ENCODE results near the gene MRPS2. TPM values are rescaled to one million over a fixed set of nuclear protein-coding genes. Genes with fewer than 3 reads are reported as not detected.
A peak's percentile ranks its signal among the peaks of the same experiment; 100 is the strongest.

The MRPS2 gene
- polyA plus RNA-seq, 2 of the 4 experiments (the other 2 are of a cell fraction) = 66.9 to 90.1 TPM

- TF ChIP-seq HOXA7 (CRISPR knock-in tag; IDR thresholded peaks at IDR 0.05) = no peak
- no peak for TF ChIP-seq MAFK (IDR thresholded peaks at IDR 0.05; ENCODE audit: partially characterized antibody)
- no peak for TF ChIP-seq FOSB (CRISPR knock-in tag; IDR thresholded peaks at IDR 0.05)
- TF ChIP-seq, protein P1, sequence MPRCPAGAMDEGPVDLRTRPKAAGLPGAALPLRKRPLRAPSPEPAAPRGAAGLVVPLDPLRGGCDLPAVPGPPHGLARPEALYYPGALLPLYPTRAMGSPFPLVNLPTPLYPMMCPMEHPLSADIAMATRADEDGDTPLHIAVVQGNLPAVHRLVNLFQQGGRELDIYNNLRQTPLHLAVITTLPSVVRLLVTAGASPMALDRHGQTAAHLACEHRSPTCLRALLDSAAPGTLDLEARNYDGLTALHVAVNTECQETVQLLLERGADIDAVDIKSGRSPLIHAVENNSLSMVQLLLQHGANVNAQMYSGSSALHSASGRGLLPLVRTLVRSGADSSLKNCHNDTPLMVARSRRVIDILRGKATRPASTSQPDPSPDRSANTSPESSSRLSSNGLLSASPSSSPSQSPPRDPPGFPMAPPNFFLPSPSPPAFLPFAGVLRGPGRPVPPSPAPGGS (IDR thresholded peaks at IDR 0.05) = no peak
- TF ChIP-seq ZSCAN20 (CRISPR knock-in tag; IDR thresholded peaks at IDR 0.05) = no peak
- TF ChIP-seq JUN (IDR thresholded peaks at IDR 0.05) = no peak
- TF ChIP-seq CHD4 (IDR thresholded peaks at IDR 0.05; ENCODE audit: borderline replicate concordance) = no peak
- TF ChIP-seq RCOR1 (IDR thresholded peaks at IDR 0.05; ENCODE audit: low read depth, low read length) = no peak
- no peak for TF ChIP-seq HES2 (IDR thresholded peaks at IDR 0.05)
- TF ChIP-seq CEBPB (IDR thresholded peaks at IDR 0.05) = no peak
- TF ChIP-seq, protein P2, sequence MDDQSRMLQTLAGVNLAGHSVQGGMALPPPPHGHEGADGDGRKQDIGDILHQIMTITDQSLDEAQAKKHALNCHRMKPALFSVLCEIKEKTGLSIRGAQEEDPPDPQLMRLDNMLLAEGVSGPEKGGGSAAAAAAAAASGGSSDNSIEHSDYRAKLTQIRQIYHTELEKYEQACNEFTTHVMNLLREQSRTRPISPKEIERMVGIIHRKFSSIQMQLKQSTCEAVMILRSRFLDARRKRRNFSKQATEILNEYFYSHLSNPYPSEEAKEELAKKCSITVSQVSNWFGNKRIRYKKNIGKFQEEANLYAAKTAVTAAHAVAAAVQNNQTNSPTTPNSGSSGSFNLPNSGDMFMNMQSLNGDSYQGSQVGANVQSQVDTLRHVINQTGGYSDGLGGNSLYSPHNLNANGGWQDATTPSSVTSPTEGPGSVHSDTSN (IDR thresholded peaks at IDR 0.05) = no peak
- no peak for TF ChIP-seq EHF (CRISPR knock-in tag; IDR thresholded peaks at IDR 0.05)
- peak; percentile 41 to 43; a peak in 3 of 5 replicates for TF ChIP-seq RAD21 (conservative IDR thresholded peaks at IDR 0.05 in 1 of 2, IDR thresholded peaks at IDR 0.05 in 1 of 2)
- no peak for TF ChIP-seq ZFP36 (IDR thresholded peaks at IDR 0.05; ENCODE audit: borderline replicate concordance, partially characterized antibody)
- TF ChIP-seq RARB (CRISPR knock-in tag; IDR thresholded peaks at IDR 0.05) = no peak
- TF ChIP-seq RNF2 (IDR thresholded peaks at IDR 0.05; ENCODE audit: borderline replicate concordance, low read depth) = no peak
- TF ChIP-seq, protein P3, sequence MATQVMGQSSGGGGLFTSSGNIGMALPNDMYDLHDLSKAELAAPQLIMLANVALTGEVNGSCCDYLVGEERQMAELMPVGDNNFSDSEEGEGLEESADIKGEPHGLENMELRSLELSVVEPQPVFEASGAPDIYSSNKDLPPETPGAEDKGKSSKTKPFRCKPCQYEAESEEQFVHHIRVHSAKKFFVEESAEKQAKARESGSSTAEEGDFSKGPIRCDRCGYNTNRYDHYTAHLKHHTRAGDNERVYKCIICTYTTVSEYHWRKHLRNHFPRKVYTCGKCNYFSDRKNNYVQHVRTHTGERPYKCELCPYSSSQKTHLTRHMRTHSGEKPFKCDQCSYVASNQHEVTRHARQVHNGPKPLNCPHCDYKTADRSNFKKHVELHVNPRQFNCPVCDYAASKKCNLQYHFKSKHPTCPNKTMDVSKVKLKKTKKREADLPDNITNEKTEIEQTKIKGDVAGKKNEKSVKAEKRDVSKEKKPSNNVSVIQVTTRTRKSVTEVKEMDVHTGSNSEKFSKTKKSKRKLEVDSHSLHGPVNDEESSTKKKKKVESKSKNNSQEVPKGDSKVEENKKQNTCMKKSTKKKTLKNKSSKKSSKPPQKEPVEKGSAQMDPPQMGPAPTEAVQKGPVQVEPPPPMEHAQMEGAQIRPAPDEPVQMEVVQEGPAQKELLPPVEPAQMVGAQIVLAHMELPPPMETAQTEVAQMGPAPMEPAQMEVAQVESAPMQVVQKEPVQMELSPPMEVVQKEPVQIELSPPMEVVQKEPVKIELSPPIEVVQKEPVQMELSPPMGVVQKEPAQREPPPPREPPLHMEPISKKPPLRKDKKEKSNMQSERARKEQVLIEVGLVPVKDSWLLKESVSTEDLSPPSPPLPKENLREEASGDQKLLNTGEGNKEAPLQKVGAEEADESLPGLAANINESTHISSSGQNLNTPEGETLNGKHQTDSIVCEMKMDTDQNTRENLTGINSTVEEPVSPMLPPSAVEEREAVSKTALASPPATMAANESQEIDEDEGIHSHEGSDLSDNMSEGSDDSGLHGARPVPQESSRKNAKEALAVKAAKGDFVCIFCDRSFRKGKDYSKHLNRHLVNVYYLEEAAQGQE (IDR thresholded peaks at IDR 0.05) = no peak
Measured at GRCh38 chr9:135504262-135505243, 4.1 kb downstream of the MRPS2 start (continued).

GRCh38 chr9:135505406-135506187 lies 5.1 kb downstream of the MRPS2 start:
- FAIRE-seq = no peak
- H3K4me1 ChIP-seq = peaks cover 12% of the 10 kb centered on the region
- no peak overlapping the region for H3K4me3 ChIP-seq
- WGBS (ENCODE audit: missing lambda C conversion rate) = 89% methylated on average over 10 of the region's 24 CpGs
- TF ChIP-seq, protein P4, sequence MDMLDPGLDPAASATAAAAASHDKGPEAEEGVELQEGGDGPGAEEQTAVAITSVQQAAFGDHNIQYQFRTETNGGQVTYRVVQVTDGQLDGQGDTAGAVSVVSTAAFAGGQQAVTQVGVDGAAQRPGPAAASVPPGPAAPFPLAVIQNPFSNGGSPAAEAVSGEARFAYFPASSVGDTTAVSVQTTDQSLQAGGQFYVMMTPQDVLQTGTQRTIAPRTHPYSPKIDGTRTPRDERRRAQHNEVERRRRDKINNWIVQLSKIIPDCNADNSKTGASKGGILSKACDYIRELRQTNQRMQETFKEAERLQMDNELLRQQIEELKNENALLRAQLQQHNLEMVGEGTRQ (IDR thresholded peaks at IDR 0.05) = no peak
- TF ChIP-seq RARB (CRISPR knock-in tag; IDR thresholded peaks at IDR 0.05) (no peak), EHMT2 (IDR thresholded peaks at IDR 0.05; ENCODE audit: low read depth) (no peak), HDAC2 (IDR thresholded peaks at IDR 0.05) (no peak), HOXB13 (CRISPR knock-in tag; IDR thresholded peaks at IDR 0.05; ENCODE audit: low read depth) (no peak), ZSCAN20 (CRISPR knock-in tag; IDR thresholded peaks at IDR 0.05) (no peak), POLR2AphosphoS2 (conservative IDR thresholded peaks at IDR 0.05; ENCODE audit: low read length) (no peak), ZNF302 (CRISPR knock-in tag; IDR thresholded peaks at IDR 0.05) (no peak), EHF (CRISPR knock-in tag; IDR thresholded peaks at IDR 0.05) (no peak)
- TF ChIP-seq, protein P2 (IDR thresholded peaks at IDR 0.05) = no peak
- ATAC-seq = no peak
- POLR2A ChIA-PET = interaction anchor here (0.9 kb wide), 1 partner anchor 25 kb away, joined by 3 read pairs; no protein-coding TSS in a partner anchor
- CTCF ChIA-PET = interaction anchor here (0.9 to 3.9 kb wide), 20 partner anchors 9 to 676 kb away, joined by 3 to 38 read pairs (median 8); partner anchors contain the start of gene PPP1R26
- no peak overlapping the region for H3K4me2 ChIP-seq
- no peaks in the 10 kb centered on the region for H3K9me3 ChIP-seq
- DNase-seq (ENCODE audit: low read depth in 1 of 2, low spot score in 1 of 2) = no peak
- H3K27ac ChIP-seq = no peak overlapping the region

All from A549 (cell line).